ENCODE measurements around the gene RBBP4.

- TF ChIP-seq EZH2 (IDR thresholded peaks at IDR 0.05; ENCODE audit: insufficient read depth, low read length) (no peak), CTCF (IDR thresholded peaks at IDR 0.05; ENCODE audit: insufficient read depth, low read depth, low read length) (no peak)
Measured at GRCh38 chr1:32693455-32694174, 42.6 kb downstream of the RBBP4 start.
